ENCODE measurements around the gene ROR2.

DNA sequence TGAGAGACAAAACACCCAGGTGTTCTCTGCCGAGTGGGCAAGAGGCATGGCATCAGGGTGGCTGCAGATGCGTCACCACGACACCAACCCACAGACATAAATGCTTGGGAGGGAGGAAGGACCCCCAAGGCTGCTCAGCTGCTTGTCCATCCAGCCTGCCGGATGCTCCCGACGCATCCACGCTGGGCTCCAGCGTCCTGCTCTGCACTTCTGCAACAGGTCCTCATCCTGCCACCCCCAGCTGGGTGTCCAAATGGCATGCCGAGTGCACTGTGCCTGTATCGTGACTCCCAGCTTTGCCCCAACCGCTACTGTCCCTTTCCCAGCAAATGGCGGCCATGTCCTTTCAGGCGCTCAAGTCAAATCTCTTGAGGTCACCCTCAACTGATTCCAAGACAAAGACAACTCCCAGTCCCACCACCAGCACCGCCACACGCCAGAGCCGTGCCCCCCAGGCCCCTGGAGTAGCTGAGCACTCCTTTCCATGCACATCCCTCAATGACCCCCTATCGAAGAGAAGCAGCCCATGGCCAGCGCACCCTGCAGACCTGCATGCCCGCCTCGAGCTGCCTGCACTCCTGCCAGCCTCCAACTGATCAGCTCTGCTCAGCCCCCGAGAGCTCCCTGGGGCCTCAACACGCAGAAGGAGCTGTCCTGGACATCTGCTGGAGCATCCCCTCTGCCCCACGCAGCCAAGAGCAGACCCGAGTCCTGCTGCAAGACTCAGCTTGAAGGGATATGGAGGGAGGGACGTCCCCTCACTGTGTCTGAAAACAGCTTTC, 116.7 kb downstream of the ROR2 start:
- TF ChIP-seq CTCF (IDR thresholded peaks at IDR 0.05) (no peak), POLR2A (IDR thresholded peaks at IDR 0.05) (no peak)

Data from Peyer's patch (tissue), 4 donors.